Neural cell (in vitro differentiated cells): Measurements from ENCODE around the gene CYP8B1.

Source experiments
- EZH2 ChIP-seq: fragments of 200-600, 300-800 bp; shearing (Covaris generic), sonication (generic); IDR thresholded peaks from 2 replicates; pipeline ENCODE4 v1.6.1; 2014; ENCODE audit warnings: antibody characterized with exemption, low read length, borderline replicate concordance, mild to moderate bottlenecking; ENCODE audit not compliant: insufficient read depth, poor library complexity, severe bottlenecking
- MXI1 ChIP-seq: fragments of 450-650 bp; conservative IDR thresholded peaks from 2 replicates; pipeline ENCODE4 v1.6.1; 2014; ENCODE audit warnings: antibody characterized with exemption, mild to moderate bottlenecking; ENCODE audit not compliant: poor library complexity, severe bottlenecking
- REST ChIP-seq: IDR thresholded peaks from 2 replicates; pipeline ENCODE4 v1.6.1; 2012; ENCODE audit warnings: borderline replicate concordance
- TAF1 ChIP-seq: IDR thresholded peaks from 2 replicates; pipeline ENCODE4 v1.6.1; 2012; ENCODE audit warnings: low read depth
- TF ChIP-seq, protein P1 (sequence below): fragments of 450-650 bp; IDR thresholded peaks from 2 replicates; pipeline ENCODE4 v1.5.1; 2014; ENCODE audit warnings: antibody characterized with exemption, mild to moderate bottlenecking, moderate library complexity; ENCODE audit not compliant: poor library complexity, severe bottlenecking

DNA sequence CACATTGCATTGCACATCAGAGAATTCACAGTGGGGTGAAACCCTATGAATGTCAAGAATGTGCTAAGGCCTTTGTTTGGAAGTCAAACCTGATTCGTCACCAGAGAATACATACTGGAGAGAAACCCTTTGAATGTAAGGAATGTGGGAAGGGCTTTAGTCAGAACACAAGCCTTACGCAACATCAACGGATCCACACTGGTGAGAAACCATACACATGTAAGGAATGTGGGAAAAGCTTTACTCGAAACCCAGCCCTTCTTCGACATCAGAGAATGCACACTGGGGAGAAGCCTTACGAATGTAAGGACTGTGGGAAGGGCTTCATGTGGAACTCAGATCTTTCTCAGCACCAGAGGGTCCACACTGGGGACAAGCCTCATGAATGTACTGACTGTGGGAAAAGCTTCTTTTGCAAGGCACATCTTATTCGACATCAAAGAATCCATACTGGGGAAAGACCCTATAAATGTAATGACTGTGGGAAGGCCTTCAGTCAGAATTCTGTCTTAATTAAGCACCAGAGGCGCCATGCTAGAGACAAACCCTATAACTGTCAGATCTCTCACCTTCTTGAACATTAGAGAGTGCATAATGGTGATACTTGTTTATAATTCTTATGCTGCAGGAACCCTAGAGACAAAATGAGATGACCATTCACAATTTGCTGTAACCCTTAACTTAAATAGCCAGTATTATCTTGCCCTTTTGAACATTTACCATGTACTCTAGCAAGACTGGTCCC, 39.3 kb upstream of the CYP8B1 start:
- TF ChIP-seq EZH2 (no peak), REST (no peak), MXI1 (no peak), TAF1 (no peak)
- TF ChIP-seq, protein P1, sequence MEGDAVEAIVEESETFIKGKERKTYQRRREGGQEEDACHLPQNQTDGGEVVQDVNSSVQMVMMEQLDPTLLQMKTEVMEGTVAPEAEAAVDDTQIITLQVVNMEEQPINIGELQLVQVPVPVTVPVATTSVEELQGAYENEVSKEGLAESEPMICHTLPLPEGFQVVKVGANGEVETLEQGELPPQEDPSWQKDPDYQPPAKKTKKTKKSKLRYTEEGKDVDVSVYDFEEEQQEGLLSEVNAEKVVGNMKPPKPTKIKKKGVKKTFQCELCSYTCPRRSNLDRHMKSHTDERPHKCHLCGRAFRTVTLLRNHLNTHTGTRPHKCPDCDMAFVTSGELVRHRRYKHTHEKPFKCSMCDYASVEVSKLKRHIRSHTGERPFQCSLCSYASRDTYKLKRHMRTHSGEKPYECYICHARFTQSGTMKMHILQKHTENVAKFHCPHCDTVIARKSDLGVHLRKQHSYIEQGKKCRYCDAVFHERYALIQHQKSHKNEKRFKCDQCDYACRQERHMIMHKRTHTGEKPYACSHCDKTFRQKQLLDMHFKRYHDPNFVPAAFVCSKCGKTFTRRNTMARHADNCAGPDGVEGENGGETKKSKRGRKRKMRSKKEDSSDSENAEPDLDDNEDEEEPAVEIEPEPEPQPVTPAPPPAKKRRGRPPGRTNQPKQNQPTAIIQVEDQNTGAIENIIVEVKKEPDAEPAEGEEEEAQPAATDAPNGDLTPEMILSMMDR, result no peak
